ENCODE results near the gene CAPRIN2.

The CAPRIN2 gene

GRCh38 chr12:30782316-30783173 is 27.8 kb upstream of the CAPRIN2 start:
- no peak for DNase-seq (ENCODE audit: low read depth)
- no peak for TF ChIP-seq CTCF (conservative IDR thresholded peaks at IDR 0.05; ENCODE audit: low read depth, low read length)

GRCh38 chr12:30779578-30779977 is 24.8 kb upstream of the CAPRIN2 start:
- no peak overlapping the region for H3K4me3 ChIP-seq (ENCODE audit: low read depth, low read length)
- no peak for TF ChIP-seq CTCF (conservative IDR thresholded peaks at IDR 0.05; ENCODE audit: low read depth, low read length)
- DNase-seq (ENCODE audit: low read depth), result no peak

More at GRCh38 chr12:30782316-30783173, 27.8 kb upstream of the CAPRIN2 start:
- no peak overlapping the region for H3K4me3 ChIP-seq (ENCODE audit: low read depth, low read length)

- no peak for TF ChIP-seq CTCF (conservative IDR thresholded peaks at IDR 0.05; ENCODE audit: low read depth, low read length)
- no peak for DNase-seq (ENCODE audit: low read depth)
- H3K4me3 ChIP-seq (ENCODE audit: low read depth, low read length), result no peak overlapping the region
Measured at GRCh38 chr12:30779178-30779577, 24.4 kb upstream of the CAPRIN2 start.

GRCh38 chr12:30774599-30774998 is 19.8 kb upstream of the CAPRIN2 start:
- no peak overlapping the region for H3K4me3 ChIP-seq (ENCODE audit: low read depth, low read length)
- no peak for DNase-seq (ENCODE audit: low read depth)
- no peak for TF ChIP-seq CTCF (conservative IDR thresholded peaks at IDR 0.05; ENCODE audit: low read depth, low read length)

GRCh38 chr12:30769802-30770201 is 15.1 kb upstream of the CAPRIN2 start:
- H3K4me3 ChIP-seq (ENCODE audit: low read depth, low read length), result no peak overlapping the region
- TF ChIP-seq CTCF (conservative IDR thresholded peaks at IDR 0.05; ENCODE audit: low read depth, low read length), result no peak
- DNase-seq (ENCODE audit: low read depth), result no peak

- TF ChIP-seq CTCF (conservative IDR thresholded peaks at IDR 0.05; ENCODE audit: low read depth, low read length), result no peak
- DNase-seq (ENCODE audit: low read depth), result no peak
Measured at GRCh38 chr12:30764251-30764650, 9.5 kb upstream of the CAPRIN2 start.

GRCh38 chr12:30763053-30763452 is 8.3 kb upstream of the CAPRIN2 start:
- no peak for TF ChIP-seq CTCF (conservative IDR thresholded peaks at IDR 0.05; ENCODE audit: low read depth, low read length)
- DNase-seq (ENCODE audit: low read depth), result no peak

More at GRCh38 chr12:30764251-30764650, 9.5 kb upstream of the CAPRIN2 start:
- H3K4me3 ChIP-seq (ENCODE audit: low read depth, low read length), result no peak overlapping the region

More at GRCh38 chr12:30763053-30763452, 8.3 kb upstream of the CAPRIN2 start:
- no peak overlapping the region for H3K4me3 ChIP-seq (ENCODE audit: low read depth, low read length)
